Measurements from ENCODE around the gene LRRC27. TPM values are rescaled to one million over a fixed set of nuclear protein-coding genes. Genes with fewer than 3 reads are reported as not detected.

Gene LRRC27
- total RNA-seq, 2 experiments from 2014 or later = 3.5 to 3.8 TPM

GRCh38 chr10:132297526-132297925 lies 34.5 kb upstream of the LRRC27 start:
- Mint-ChIP-seq H3K36me3 (no peaks in the 10 kb centered on the region), H3K27me3 (no peaks in the 10 kb centered on the region), H3K4me1 (no peaks in the 10 kb centered on the region), H3K4me3 (no peak overlapping the region), H3K27ac (no peak overlapping the region), H3K9me3 (no peaks in the 10 kb centered on the region)
- no peak for DNase-seq

- no peaks in the 10 kb centered on the region for H3K36me3 Mint-ChIP-seq
- H3K27me3 Mint-ChIP-seq = no peaks in the 10 kb centered on the region
- H3K9me3 Mint-ChIP-seq = no peaks in the 10 kb centered on the region
- DNase-seq = no peak
- no peak overlapping the region for H3K4me3 Mint-ChIP-seq
- H3K27ac Mint-ChIP-seq = no peak overlapping the region
- H3K4me1 Mint-ChIP-seq = no peaks in the 10 kb centered on the region
Observed at GRCh38 chr10:132298038-132298881, 33.7 kb upstream of the LRRC27 start.

GRCh38 chr10:132299371-132300336 lies 32.3 kb upstream of the LRRC27 start:
- no peak overlapping the region for H3K4me3 Mint-ChIP-seq
- no peaks in the 10 kb centered on the region for H3K9me3 Mint-ChIP-seq
- no peak overlapping the region for H3K27ac Mint-ChIP-seq
- H3K4me1 Mint-ChIP-seq = no peaks in the 10 kb centered on the region
- H3K27me3 Mint-ChIP-seq = no peaks in the 10 kb centered on the region
- no peak for DNase-seq
- no peaks in the 10 kb centered on the region for H3K36me3 Mint-ChIP-seq

GRCh38 chr10:132300582-132300981 lies 31.4 kb upstream of the LRRC27 start:
- no peak overlapping the region for H3K4me3 Mint-ChIP-seq
- no peaks in the 10 kb centered on the region for H3K36me3 Mint-ChIP-seq

DNA sequence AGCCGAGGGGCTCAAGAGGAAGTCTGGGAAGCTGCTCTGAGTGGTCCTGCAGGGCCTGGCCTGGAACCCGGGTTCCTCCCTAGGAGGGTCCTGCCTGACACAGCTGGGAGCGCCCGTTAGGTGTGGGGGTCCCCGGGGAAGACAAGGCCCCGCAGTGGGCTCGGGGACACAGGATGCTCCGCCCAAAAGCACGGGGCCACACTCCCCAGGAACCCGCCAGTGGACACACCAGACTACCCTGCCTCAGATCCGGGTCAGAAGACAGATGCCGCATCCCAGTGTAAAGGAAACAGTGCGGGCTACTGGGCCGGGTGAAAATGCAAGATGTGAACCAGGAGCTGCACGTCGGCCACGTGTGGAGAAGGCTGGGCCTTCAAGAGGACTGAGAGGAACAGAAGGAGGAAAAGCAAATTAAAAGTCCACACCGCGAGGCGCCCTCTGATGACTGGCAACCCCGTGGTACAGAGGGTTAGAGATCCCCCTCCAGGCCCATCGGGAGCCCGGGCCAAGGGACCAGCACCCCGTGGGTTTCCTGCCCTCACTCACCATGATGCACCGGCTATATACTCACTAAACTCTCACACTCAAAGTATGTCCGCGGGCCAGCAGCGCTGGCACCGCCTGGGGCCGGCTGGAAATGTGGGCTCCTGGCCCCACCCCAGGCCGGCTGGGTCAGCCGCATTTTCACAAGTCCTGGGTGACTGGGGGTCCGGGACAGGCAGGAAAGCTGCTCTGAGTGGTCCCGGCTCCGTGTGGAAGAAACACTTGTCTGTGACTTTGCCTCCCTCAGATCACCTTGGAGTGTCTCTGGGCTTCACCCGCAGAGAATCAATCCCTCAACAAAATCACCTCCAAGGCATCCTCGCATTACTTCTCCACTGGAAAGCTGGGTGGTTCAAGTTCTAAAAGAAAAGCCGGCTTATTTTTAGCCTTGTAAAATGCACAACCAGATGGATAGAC lies 30.3 kb upstream of the LRRC27 start:
- no peak overlapping the region for H3K27ac Mint-ChIP-seq
- H3K9me3 Mint-ChIP-seq = no peaks in the 10 kb centered on the region
- H3K4me1 Mint-ChIP-seq = no peaks in the 10 kb centered on the region
- no peaks in the 10 kb centered on the region for H3K27me3 Mint-ChIP-seq
- H3K4me3 Mint-ChIP-seq = no peak overlapping the region
- no peaks in the 10 kb centered on the region for H3K36me3 Mint-ChIP-seq
- no peak for DNase-seq

More at GRCh38 chr10:132300582-132300981, 31.4 kb upstream of the LRRC27 start:
- H3K27ac Mint-ChIP-seq = no peak overlapping the region
- no peaks in the 10 kb centered on the region for H3K4me1 Mint-ChIP-seq
- no peaks in the 10 kb centered on the region for H3K27me3 Mint-ChIP-seq
- no peaks in the 10 kb centered on the region for H3K9me3 Mint-ChIP-seq
- DNase-seq = no peak

DNA sequence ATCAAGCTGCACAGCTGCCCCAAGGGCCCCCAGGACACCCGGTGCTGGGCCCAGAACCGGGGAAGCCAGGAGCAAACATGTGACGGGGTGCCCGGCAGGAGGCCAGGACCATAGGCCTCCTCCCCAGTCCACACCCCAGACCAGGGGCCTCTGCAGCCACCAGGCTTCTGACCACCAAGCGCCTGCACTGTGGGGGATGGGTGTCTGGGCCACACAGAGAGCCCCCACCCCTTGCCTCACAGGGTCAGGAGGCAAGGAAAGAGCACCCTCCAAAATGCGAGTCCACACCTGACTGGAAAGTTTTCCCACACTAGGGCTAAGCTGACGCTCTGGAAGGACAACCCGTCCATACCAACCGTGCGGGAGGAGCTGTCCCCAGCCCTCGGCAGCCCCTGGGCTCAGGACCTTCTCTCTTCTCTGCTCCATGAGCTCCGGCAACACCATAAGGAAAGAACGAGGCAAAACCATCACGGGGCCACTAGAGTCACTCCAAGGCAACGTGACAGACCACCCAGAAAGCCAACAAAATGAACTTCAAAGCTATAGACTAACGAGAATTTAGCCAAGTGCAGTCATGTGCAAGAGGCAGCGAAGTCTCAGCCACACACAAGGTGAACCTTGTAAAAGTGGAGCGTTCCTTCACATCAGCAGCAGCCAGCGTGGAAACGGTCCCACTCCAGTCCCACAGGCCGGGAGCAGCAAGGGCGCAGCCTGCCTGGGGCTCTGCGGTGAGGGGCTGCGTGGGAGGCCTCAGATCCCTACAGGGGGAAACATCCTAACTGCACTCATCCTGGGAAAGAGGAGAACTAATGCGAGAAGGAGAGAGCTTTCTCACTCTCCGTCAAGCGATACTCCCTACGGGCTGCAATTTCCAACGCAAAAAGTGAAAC lies 29.3 kb upstream of the LRRC27 start:
- DNase-seq = no peak
- H3K27ac Mint-ChIP-seq = no peak overlapping the region

GRCh38 chr10:132303361-132304115 lies 28.5 kb upstream of the LRRC27 start:
- Mint-ChIP-seq H3K9me3 (no peaks in the 10 kb centered on the region), H3K27ac (no peak overlapping the region), H3K27me3 (no peaks in the 10 kb centered on the region), H3K4me1 (peaks cover 3% of the 10 kb centered on the region), H3K4me3 (no peak overlapping the region), H3K36me3 (no peaks in the 10 kb centered on the region)
- no peak for DNase-seq

More for the DNA sequence above, 29.3 kb upstream of the LRRC27 start:
- Mint-ChIP-seq H3K4me1 (peaks cover 3% of the 10 kb centered on the region), H3K4me3 (no peak overlapping the region), H3K27me3 (no peaks in the 10 kb centered on the region), H3K36me3 (no peaks in the 10 kb centered on the region), H3K9me3 (no peaks in the 10 kb centered on the region)

- H3K4me3 Mint-ChIP-seq = no peak overlapping the region
- H3K4me1 Mint-ChIP-seq = peaks cover 3% of the 10 kb centered on the region
- no peaks in the 10 kb centered on the region for H3K27me3 Mint-ChIP-seq
- no peaks in the 10 kb centered on the region for H3K36me3 Mint-ChIP-seq
- no peak for DNase-seq
- H3K27ac Mint-ChIP-seq = no peak overlapping the region
- no peaks in the 10 kb centered on the region for H3K9me3 Mint-ChIP-seq
Observed at GRCh38 chr10:132304756-132305509, 27.1 kb upstream of the LRRC27 start.

- no peaks in the 10 kb centered on the region for H3K36me3 Mint-ChIP-seq
- peaks cover 3% of the 10 kb centered on the region for H3K4me1 Mint-ChIP-seq
- H3K27ac Mint-ChIP-seq = no peak overlapping the region
- no peak for DNase-seq
- no peaks in the 10 kb centered on the region for H3K27me3 Mint-ChIP-seq
- H3K9me3 Mint-ChIP-seq = no peaks in the 10 kb centered on the region
- peak overlapping the region; percentile 91 for H3K4me3 Mint-ChIP-seq
Observed at GRCh38 chr10:132305654-132306342, 26.2 kb upstream of the LRRC27 start.

DNA sequence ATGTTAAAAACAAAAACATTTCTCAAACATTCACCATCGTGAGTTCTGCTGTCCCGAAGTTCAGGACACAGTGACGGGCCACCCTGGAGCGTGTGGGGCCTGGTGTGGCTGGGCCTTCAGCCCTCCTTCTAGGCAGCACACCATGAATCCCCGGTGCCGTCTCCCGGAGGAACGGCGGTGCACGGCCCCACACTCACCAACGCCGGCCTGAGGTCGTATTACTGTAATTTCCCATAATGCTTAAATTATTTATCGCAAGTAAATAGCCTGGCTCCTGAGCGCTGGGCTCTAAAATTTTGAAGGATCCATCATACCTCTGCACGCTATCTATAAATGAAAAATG lies 25.7 kb upstream of the LRRC27 start:
- DNase-seq = no peak
- no peaks in the 10 kb centered on the region for H3K36me3 Mint-ChIP-seq
- peaks cover 7% of the 10 kb centered on the region for H3K4me1 Mint-ChIP-seq
- H3K9me3 Mint-ChIP-seq = no peaks in the 10 kb centered on the region
- no peaks in the 10 kb centered on the region for H3K27me3 Mint-ChIP-seq
- H3K4me3 Mint-ChIP-seq = peak overlapping the region; percentile 91
- no peak overlapping the region for H3K27ac Mint-ChIP-seq

- H3K4me1 Mint-ChIP-seq = peaks cover 8% of the 10 kb centered on the region
- peak overlapping the region; percentile 91 for H3K4me3 Mint-ChIP-seq
- peak; percentile 41 for DNase-seq
- H3K27me3 Mint-ChIP-seq = no peaks in the 10 kb centered on the region
- H3K36me3 Mint-ChIP-seq = no peaks in the 10 kb centered on the region
- H3K27ac Mint-ChIP-seq = peak overlapping the region; percentile 70
- H3K9me3 Mint-ChIP-seq = no peaks in the 10 kb centered on the region
Observed at GRCh38 chr10:132306864-132307751, 24.9 kb upstream of the LRRC27 start.
